Hepatocyte (in vitro differentiated cells): ENCODE measurements around the gene NEURL2. TPM values are rescaled to one million over a fixed set of nuclear protein-coding genes. Genes with fewer than 3 reads are reported as not detected.

Experiments used
- DNase-seq: peaks from one replicate; pipeline ENCODE4 v3.0.0-alpha.2; 2016; ENCODE audit warnings: low spot score
- H2AFZ ChIP-seq: fragments of 200-600 bp; sonication (generic); 2 replicates; pipeline ENCODE4 v1.6.0; 2016; ENCODE audit warnings: antibody characterized with exemption, mild to moderate bottlenecking
- H3K27ac ChIP-seq: fragments of 200-600 bp; sonication (generic); 2 replicates; pipeline ENCODE4 v1.5.1; 2016; ENCODE audit warnings: mild to moderate bottlenecking
- H3K27me3 ChIP-seq: fragments of 200-600 bp; sonication (generic); 2 replicates; pipeline ENCODE4 v1.6.1; 2016
- H3K36me3 ChIP-seq: fragments of 200-600 bp; sonication (generic); replicated peaks from 2 replicates; pipeline ENCODE4 v1.5.1; 2016; ENCODE audit warnings: low read depth; ENCODE audit not compliant: insufficient read depth
- H3K4me1 ChIP-seq: fragments of 200-600 bp; sonication (generic); 2 replicates; pipeline ENCODE4 v1.5.1; 2016; ENCODE audit warnings: mild to moderate bottlenecking, moderate library complexity; ENCODE audit not compliant: insufficient read depth
- H3K4me2 ChIP-seq: fragments of 200-600 bp; sonication (generic); 2 replicates; pipeline ENCODE4 v1.6.0; 2016
- H3K4me3 ChIP-seq: fragments of 200-600 bp; sonication (generic); 2 replicates; pipeline ENCODE4 v1.5.1; 2016; ENCODE audit warnings: mild to moderate bottlenecking
- H3K79me2 ChIP-seq: fragments of 200-600 bp; sonication (generic); 2 replicates; pipeline ENCODE4 v1.6.0; 2017; ENCODE audit warnings: mild to moderate bottlenecking
- H3K9me2 ChIP-seq: fragments of 200-600 bp; sonication (generic); replicated peaks from 2 replicates; pipeline ENCODE4 v1.6.0; 2017; ENCODE audit warnings: mild to moderate bottlenecking; ENCODE audit not compliant: insufficient read depth
- H3K9me3 ChIP-seq: fragments of 200-600 bp; sonication (generic); 2 replicates; pipeline ENCODE4 v1.5.1; 2016; ENCODE audit warnings: low read depth, mild to moderate bottlenecking
- H4K20me1 ChIP-seq: fragments of 200-600 bp; sonication (generic); 2 replicates; pipeline ENCODE4 v1.6.0; 2016; ENCODE audit warnings: mild to moderate bottlenecking; ENCODE audit not compliant: insufficient read depth, poor library complexity, severe bottlenecking
- CTCF ChIP-seq: fragments of 200-600 bp; sonication (generic); IDR thresholded peaks from 2 replicates; pipeline ENCODE4 v1.5.1; 2016; ENCODE audit warnings: antibody characterized with exemption, mild to moderate bottlenecking; ENCODE audit not compliant: poor library complexity
- EZH2 ChIP-seq: fragments of 200-600 bp; sonication (generic); IDR thresholded peaks from 2 replicates; pipeline ENCODE4 v1.6.1; 2016; ENCODE audit warnings: antibody characterized with exemption, mild to moderate bottlenecking, borderline replicate concordance
- EZH2phosphoT487 ChIP-seq: fragments of 200-600 bp; sonication (generic); IDR thresholded peaks from one replicate; pipeline ENCODE4 v1.6.1; 2018; ENCODE audit warnings: antibody characterized with exemption, mild to moderate bottlenecking, low read depth, moderate library complexity; ENCODE audit not compliant: unreplicated experiment, severe bottlenecking
- WGBS: methylation state at CpG from one replicate; pipeline ENCODE4 v1.1.6; 2016; ENCODE audit warnings: low lambda C conversion rate; ENCODE audit errors: missing lambda C conversion rate; 5-methylcytosine and 5-hydroxymethylcytosine counted together
- polyA plus RNA-seq: library from polyadenylated mRNA; unstranded; fragments of >200 nt; fragmentation: Nextera tagmentation; extraction: Ambion mirVana; gene quantifications from 2 replicates; pipeline ENCODE4 v1.2.1, GENCODE V29; 2016
- total RNA-seq: library from RNA; depleted of rRNA; stranded (reverse); fragments of >200 nt; gene quantifications from 2 replicates; pipeline ENCODE4 v1.2.3, GENCODE V29; 2014

NEURL2 gene
- total and polyA plus RNA-seq, 2 experiments from 2014 or later = 11.7 to 12.8 TPM

DNA sequence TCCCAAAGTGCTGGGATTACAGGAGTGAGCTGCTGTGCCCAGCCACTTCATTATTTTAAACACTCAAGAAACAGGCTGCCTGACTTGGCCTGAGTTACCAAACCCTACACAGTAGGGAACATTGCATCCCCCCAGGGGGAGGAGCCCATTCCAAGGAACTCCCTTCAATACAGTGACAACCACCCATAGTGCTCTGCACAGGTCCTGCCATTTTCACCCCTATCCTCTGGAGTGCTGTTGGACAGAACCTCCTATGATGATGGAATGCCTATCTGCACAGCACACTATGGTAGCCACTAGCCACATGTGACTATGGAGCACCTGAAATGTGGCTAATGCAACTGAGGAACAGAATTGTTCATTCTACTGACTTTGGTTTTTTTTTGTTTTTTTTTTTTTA, 45.6 kb downstream of the NEURL2 start:
- TF ChIP-seq EZH2phosphoT487 (no peak), EZH2 (no peak), CTCF (no peak)
- no peaks in the 10 kb centered on the region for H4K20me1 ChIP-seq
- no peaks in the 10 kb centered on the region for H3K36me3 ChIP-seq
- H3K4me3 ChIP-seq = no peak overlapping the region
- H3K9me2 ChIP-seq = no peaks in the 10 kb centered on the region
- H3K9me3 ChIP-seq = no peaks in the 10 kb centered on the region
- H3K4me2 ChIP-seq = no peak overlapping the region
- H3K27me3 ChIP-seq = no peaks in the 10 kb centered on the region
- no peak overlapping the region for H3K27ac ChIP-seq
- no peak overlapping the region for H2AFZ ChIP-seq
- H3K79me2 ChIP-seq = no peaks in the 10 kb centered on the region
- no peak for DNase-seq
- H3K4me1 ChIP-seq = no peaks in the 10 kb centered on the region

DNA sequence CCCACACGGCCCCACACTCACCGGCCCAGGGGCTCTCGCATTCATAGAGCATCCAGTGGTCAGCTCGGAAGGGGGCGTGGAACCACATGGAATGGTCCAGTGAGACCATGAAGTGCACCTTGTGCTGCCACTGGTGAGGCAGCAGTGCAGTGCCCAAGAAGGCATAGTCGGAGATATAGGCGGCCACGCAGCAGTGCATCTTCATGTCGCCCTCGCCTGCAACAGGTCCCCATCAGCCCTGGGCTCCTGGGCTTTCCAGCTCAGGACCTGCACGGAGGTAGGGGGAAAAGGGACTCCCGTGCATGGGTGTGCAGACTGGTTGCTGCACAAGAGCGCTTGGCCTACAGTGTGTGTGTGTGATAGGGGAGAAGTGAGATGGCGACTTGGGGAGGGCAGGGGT, 47.5 kb downstream of the NEURL2 start:
- H3K4me1 ChIP-seq = no peaks in the 10 kb centered on the region
- no peak overlapping the region for H3K4me2 ChIP-seq
- no peak overlapping the region for H2AFZ ChIP-seq
- WGBS = 92% methylated on average over 14 of the region's 14 CpGs
- H3K9me2 ChIP-seq = no peaks in the 10 kb centered on the region
- no peak for TF ChIP-seq EZH2phosphoT487
- no peak for TF ChIP-seq EZH2
- TF ChIP-seq CTCF = no peak
- no peak overlapping the region for H3K27ac ChIP-seq
- no peaks in the 10 kb centered on the region for H3K36me3 ChIP-seq
- no peaks in the 10 kb centered on the region for H3K9me3 ChIP-seq
- H3K4me3 ChIP-seq = no peak overlapping the region
- no peaks in the 10 kb centered on the region for H3K27me3 ChIP-seq
- H4K20me1 ChIP-seq = no peaks in the 10 kb centered on the region
- peaks cover under 1% of the 10 kb centered on the region for H3K79me2 ChIP-seq
- DNase-seq = no peak

GRCh38 chr20:45842169-45842812, 48.7 kb downstream of the NEURL2 start:
- Histone ChIP-seq H3K9me3 (no peaks in the 10 kb centered on the region), H2AFZ (no peak overlapping the region), H3K27me3 (no peaks in the 10 kb centered on the region), H3K79me2 (peaks cover 4% of the 10 kb centered on the region), H3K4me1 (no peaks in the 10 kb centered on the region), H3K4me3 (no peak overlapping the region), H3K36me3 (no peaks in the 10 kb centered on the region), H4K20me1 (no peaks in the 10 kb centered on the region), H3K9me2 (no peaks in the 10 kb centered on the region), H3K27ac (no peak overlapping the region), H3K4me2 (no peak overlapping the region)
- WGBS = 85% methylated on average over 5 of the region's 5 CpGs
- DNase-seq = no peak
- no peak for TF ChIP-seq CTCF
- TF ChIP-seq EZH2 = no peak
- no peak for TF ChIP-seq EZH2phosphoT487
